OCI-LY3 (cell line): Measurements from ENCODE around the gene SYPL1.

ENCODE experiments used
- EZH2phosphoT487 ChIP-seq: fragments of 200-600 bp; shearing (Covaris generic); IDR thresholded peaks from 2 replicates; pipeline ENCODE4 v1.6.1; 2018; ENCODE audit warnings: antibody characterized with exemption, mixed run types, low read depth
- TF ChIP-seq, protein P1 (sequence below): fragments of 200-600, 300-600 bp; sonication (generic); IDR thresholded peaks from 2 replicates; pipeline ENCODE4 v1.5.1; 2014; ENCODE audit warnings: antibody characterized with exemption, low read length, low read depth

- TF ChIP-seq, protein P1, sequence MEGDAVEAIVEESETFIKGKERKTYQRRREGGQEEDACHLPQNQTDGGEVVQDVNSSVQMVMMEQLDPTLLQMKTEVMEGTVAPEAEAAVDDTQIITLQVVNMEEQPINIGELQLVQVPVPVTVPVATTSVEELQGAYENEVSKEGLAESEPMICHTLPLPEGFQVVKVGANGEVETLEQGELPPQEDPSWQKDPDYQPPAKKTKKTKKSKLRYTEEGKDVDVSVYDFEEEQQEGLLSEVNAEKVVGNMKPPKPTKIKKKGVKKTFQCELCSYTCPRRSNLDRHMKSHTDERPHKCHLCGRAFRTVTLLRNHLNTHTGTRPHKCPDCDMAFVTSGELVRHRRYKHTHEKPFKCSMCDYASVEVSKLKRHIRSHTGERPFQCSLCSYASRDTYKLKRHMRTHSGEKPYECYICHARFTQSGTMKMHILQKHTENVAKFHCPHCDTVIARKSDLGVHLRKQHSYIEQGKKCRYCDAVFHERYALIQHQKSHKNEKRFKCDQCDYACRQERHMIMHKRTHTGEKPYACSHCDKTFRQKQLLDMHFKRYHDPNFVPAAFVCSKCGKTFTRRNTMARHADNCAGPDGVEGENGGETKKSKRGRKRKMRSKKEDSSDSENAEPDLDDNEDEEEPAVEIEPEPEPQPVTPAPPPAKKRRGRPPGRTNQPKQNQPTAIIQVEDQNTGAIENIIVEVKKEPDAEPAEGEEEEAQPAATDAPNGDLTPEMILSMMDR, result no peak
- no peak for TF ChIP-seq EZH2phosphoT487
Measured at GRCh38 chr7:106083717-106084116, 28.4 kb downstream of the SYPL1 start.
